IMR-90 (cell line): Measurements from ENCODE around the gene NENF.

Experiments
- CEBPB ChIP-seq: IDR thresholded peaks from 2 replicates; pipeline ENCODE4 v1.6.1; 2012; ENCODE audit warnings: low read depth, low read length, improper control_type of control experiment
- MAFK ChIP-seq: IDR thresholded peaks from 2 replicates; pipeline ENCODE4 v1.6.1; 2012; ENCODE audit warnings: low read depth, low read length, improper control_type of control experiment
- POLR2A ChIP-seq: IDR thresholded peaks from 2 replicates; pipeline ENCODE4 v1.6.1; 2012; ENCODE audit warnings: mild to moderate bottlenecking, low read depth, low read length
- RAD21 ChIP-seq: IDR thresholded peaks from 2 replicates; pipeline ENCODE4 v1.6.1; 2012; ENCODE audit warnings: low read length, improper control_type of control experiment
- RCOR1 ChIP-seq: IDR thresholded peaks from 2 replicates; pipeline ENCODE4 v1.6.1; 2012; ENCODE audit warnings: mild to moderate bottlenecking, low read length, improper control_type of control experiment; ENCODE audit not compliant: insufficient replicate concordance
- TF ChIP-seq, protein P1 (sequence below): conservative IDR thresholded peaks from 2 replicates; pipeline ENCODE4 v1.5.1; 2012; ENCODE audit warnings: mild to moderate bottlenecking, low read depth, low read length, improper control_type of control experiment

DNA sequence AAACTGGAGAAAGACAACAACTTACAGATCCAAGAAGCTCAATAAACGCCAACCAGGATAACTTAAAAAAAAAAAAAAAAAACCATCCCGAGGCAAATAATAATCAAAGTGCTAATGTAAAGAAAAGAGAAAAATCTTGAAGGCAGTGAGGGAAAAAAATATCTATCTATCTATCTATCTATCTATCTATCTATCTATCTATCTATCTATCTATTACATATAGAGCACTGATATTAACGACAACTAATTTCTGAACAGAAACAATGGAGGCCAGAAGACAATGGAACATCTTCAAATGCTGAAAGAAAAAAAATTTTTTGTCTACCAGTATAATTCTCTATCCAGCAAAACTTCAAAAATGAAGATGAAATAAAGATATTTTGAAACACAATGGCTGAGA is 36.1 kb upstream of the NENF start:
- TF ChIP-seq RCOR1 (no peak), MAFK (no peak), CEBPB (no peak), POLR2A (no peak), RAD21 (no peak)
- TF ChIP-seq, protein P1, sequence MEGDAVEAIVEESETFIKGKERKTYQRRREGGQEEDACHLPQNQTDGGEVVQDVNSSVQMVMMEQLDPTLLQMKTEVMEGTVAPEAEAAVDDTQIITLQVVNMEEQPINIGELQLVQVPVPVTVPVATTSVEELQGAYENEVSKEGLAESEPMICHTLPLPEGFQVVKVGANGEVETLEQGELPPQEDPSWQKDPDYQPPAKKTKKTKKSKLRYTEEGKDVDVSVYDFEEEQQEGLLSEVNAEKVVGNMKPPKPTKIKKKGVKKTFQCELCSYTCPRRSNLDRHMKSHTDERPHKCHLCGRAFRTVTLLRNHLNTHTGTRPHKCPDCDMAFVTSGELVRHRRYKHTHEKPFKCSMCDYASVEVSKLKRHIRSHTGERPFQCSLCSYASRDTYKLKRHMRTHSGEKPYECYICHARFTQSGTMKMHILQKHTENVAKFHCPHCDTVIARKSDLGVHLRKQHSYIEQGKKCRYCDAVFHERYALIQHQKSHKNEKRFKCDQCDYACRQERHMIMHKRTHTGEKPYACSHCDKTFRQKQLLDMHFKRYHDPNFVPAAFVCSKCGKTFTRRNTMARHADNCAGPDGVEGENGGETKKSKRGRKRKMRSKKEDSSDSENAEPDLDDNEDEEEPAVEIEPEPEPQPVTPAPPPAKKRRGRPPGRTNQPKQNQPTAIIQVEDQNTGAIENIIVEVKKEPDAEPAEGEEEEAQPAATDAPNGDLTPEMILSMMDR, result no peak
